ENCODE results near the gene DEAF1. TPM values are rescaled to one million over a fixed set of nuclear protein-coding genes. Genes with fewer than 3 reads are reported as not detected.
A peak's percentile ranks its signal among the peaks of the same experiment; 100 is the strongest.

The DEAF1 gene
- total RNA-seq, 1 donor from 2014 or later, result 48.9 TPM

DNA sequence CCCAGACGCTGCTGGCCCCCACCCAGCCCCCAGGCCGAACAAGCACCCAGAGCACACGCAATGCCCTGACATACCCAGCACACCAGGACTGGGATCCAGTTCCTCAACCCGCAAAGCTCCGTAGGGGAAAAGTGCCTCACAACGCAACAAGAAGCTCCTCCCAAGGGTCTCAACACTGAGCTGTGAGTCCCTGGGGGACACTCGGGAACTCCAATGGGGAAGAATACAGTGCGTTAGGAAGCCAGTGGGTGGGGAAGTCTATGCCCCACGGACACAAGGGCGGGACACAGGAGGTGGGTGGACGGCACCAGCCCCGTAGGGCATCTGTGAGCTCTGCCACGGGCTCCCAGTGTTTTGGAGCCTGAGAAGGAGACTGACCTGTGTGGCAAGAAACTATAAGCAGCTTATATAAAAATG, 1.6 kb downstream of the DEAF1 start:
- Mint-ChIP-seq H3K27me3 (ENCODE audit: low read depth, unreplicated experiment) (no peaks in the 10 kb centered on the region), H3K27ac (ENCODE audit: unreplicated experiment) (peak overlapping the region; percentile 89), H3K4me1 (ENCODE audit: low read depth, unreplicated experiment) (peaks cover 37% of the 10 kb centered on the region), H3K4me3 (ENCODE audit: unreplicated experiment) (peak overlapping the region; percentile 80), H3K36me3 (ENCODE audit: low read depth, unreplicated experiment) (peaks cover 7% of the 10 kb centered on the region), H3K9me3 (ENCODE audit: unreplicated experiment) (no peaks in the 10 kb centered on the region)
- Histone ChIP-seq H4K20me1 (ENCODE audit: insufficient read depth, low read length) (peaks cover 58% of the 10 kb centered on the region), H3K79me2 (ENCODE audit: insufficient read depth, low read length) (peaks cover 50% of the 10 kb centered on the region), H3K27ac (ENCODE audit: low read depth, low read length) (no peak overlapping the region), H3K36me3 (ENCODE audit: insufficient read depth, low read length) (no peaks in the 10 kb centered on the region), H2AFZ (ENCODE audit: low read depth, low read length) (peak overlapping the region; percentile 16), H3K4me3 (ENCODE audit: insufficient read depth, low read depth, low read length) (peak overlapping the region; percentile 34), H3K27me3 (ENCODE audit: insufficient read depth, low read length) (no peaks in the 10 kb centered on the region), H3K4me2 (ENCODE audit: low read length) (peak overlapping the region; percentile 93), H3K9me3 (ENCODE audit: insufficient read depth, low read depth, low read length) (no peaks in the 10 kb centered on the region), H3K9ac (ENCODE audit: low read length) (peak overlapping the region; percentile 58), H3K4me1 (ENCODE audit: insufficient read depth, low read length) (peaks cover 38% of the 10 kb centered on the region)
- TF ChIP-seq, protein P1, sequence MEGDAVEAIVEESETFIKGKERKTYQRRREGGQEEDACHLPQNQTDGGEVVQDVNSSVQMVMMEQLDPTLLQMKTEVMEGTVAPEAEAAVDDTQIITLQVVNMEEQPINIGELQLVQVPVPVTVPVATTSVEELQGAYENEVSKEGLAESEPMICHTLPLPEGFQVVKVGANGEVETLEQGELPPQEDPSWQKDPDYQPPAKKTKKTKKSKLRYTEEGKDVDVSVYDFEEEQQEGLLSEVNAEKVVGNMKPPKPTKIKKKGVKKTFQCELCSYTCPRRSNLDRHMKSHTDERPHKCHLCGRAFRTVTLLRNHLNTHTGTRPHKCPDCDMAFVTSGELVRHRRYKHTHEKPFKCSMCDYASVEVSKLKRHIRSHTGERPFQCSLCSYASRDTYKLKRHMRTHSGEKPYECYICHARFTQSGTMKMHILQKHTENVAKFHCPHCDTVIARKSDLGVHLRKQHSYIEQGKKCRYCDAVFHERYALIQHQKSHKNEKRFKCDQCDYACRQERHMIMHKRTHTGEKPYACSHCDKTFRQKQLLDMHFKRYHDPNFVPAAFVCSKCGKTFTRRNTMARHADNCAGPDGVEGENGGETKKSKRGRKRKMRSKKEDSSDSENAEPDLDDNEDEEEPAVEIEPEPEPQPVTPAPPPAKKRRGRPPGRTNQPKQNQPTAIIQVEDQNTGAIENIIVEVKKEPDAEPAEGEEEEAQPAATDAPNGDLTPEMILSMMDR (IDR thresholded peaks at IDR 0.05; ENCODE audit: insufficient read depth, low read depth, low read length), result no peak
- no peak for TF ChIP-seq EZH2 (IDR thresholded peaks at IDR 0.05; ENCODE audit: insufficient read depth, low read length)
- DNase-seq (ENCODE audit: low read depth) (no peak), FAIRE-seq (no peak)

DNA sequence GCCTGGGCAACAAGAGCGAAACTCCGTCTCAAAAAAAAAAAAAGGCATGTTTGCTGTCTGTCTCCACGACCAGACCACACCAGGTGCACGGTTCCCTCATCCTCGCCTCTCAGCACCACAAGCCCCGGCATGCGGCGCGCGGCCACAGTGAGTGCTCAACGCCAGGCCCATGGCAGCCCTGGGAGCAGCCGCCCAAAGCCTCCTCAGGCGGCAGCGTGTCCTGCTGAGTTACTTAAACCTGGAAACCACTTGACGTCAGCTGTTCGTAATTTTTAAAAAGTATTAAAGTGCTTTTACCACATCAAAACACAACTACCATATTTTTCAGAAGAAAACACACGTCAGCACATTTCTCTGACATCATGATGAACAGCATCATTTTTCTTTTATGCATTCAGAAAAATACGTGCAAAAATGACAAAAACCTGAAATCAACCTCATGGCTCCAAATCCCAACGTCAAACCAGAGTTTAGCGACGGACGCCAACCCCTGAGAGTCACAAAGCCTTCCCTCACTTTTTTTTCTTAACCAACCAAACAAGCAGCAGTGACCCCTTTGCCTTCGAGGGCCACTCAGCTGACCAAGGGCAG, 2.1 kb downstream of the DEAF1 start:
- FAIRE-seq (no peak), DNase-seq (ENCODE audit: low read depth) (no peak)
- H3K4me3 Mint-ChIP-seq (ENCODE audit: unreplicated experiment), result peak overlapping the region; percentile 80
- TF ChIP-seq EZH2 (IDR thresholded peaks at IDR 0.05; ENCODE audit: insufficient read depth, low read length), result no peak
- TF ChIP-seq, protein P1 (IDR thresholded peaks at IDR 0.05; ENCODE audit: insufficient read depth, low read depth, low read length), result no peak
- peaks cover 32% of the 10 kb centered on the region for H3K4me1 Mint-ChIP-seq (ENCODE audit: low read depth, unreplicated experiment)
- peak overlapping the region; percentile 93 for H3K4me2 ChIP-seq (ENCODE audit: low read length)
- peak overlapping the region; percentile 58 for H3K9ac ChIP-seq (ENCODE audit: low read length)
- H3K36me3 Mint-ChIP-seq (ENCODE audit: low read depth, unreplicated experiment), result peaks cover 12% of the 10 kb centered on the region
- no peaks in the 10 kb centered on the region for H3K27me3 Mint-ChIP-seq (ENCODE audit: low read depth, unreplicated experiment)
- H3K9me3 ChIP-seq (ENCODE audit: insufficient read depth, low read depth, low read length), result no peaks in the 10 kb centered on the region
- peaks cover 49% of the 10 kb centered on the region for H3K79me2 ChIP-seq (ENCODE audit: insufficient read depth, low read length)
- H3K27ac Mint-ChIP-seq (ENCODE audit: unreplicated experiment), result peak overlapping the region; percentile 59
- H3K27me3 ChIP-seq (ENCODE audit: insufficient read depth, low read length), result no peaks in the 10 kb centered on the region
- H4K20me1 ChIP-seq (ENCODE audit: insufficient read depth, low read length), result peaks cover 57% of the 10 kb centered on the region
- peak overlapping the region; percentile 34 for H3K4me3 ChIP-seq (ENCODE audit: insufficient read depth, low read depth, low read length)
- no peaks in the 10 kb centered on the region for H3K36me3 ChIP-seq (ENCODE audit: insufficient read depth, low read length)
- no peaks in the 10 kb centered on the region for H3K9me3 Mint-ChIP-seq (ENCODE audit: unreplicated experiment)
- H2AFZ ChIP-seq (ENCODE audit: low read depth, low read length), result no peak overlapping the region
- H3K27ac ChIP-seq (ENCODE audit: low read depth, low read length), result no peak overlapping the region
- peaks cover 33% of the 10 kb centered on the region for H3K4me1 ChIP-seq (ENCODE audit: insufficient read depth, low read length)

All from astrocyte (in vitro differentiated cells and primary cell).